SJCRH30 (cell line): ENCODE data around the gene ANXA2. TPM values are rescaled to one million over a fixed set of nuclear protein-coding genes. Genes with fewer than 3 reads are reported as not detected.
A peak's percentile ranks its signal among the peaks of the same experiment; 100 is the strongest.

Experiments used
- DNase-seq, 2 experiments: peaks; one replicate each; pipeline ENCODE4 v3.0.0-alpha.2; 2015 to 2020
- H3K27ac ChIP-seq: fragments of 250-450 bp; sonication (Bioruptor Pico); 2 replicates; pipeline ENCODE4 v1.5.1; 2020; ENCODE audit warnings: mild to moderate bottlenecking, moderate library complexity
- H3K27me3 ChIP-seq: fragments of 250-450 bp; sonication (Bioruptor Pico); 2 replicates; pipeline ENCODE4 v1.5.1; 2020; ENCODE audit warnings: mild to moderate bottlenecking, moderate library complexity
- H3K36me3 ChIP-seq: fragments of 250-450 bp; sonication (Bioruptor Pico); 2 replicates; pipeline ENCODE4 v1.5.1; 2020; ENCODE audit warnings: mild to moderate bottlenecking, moderate library complexity
- H3K4me1 ChIP-seq: fragments of 250-450 bp; sonication (Bioruptor Pico); 2 replicates; pipeline ENCODE4 v1.5.1; 2020; ENCODE audit warnings: mild to moderate bottlenecking, moderate library complexity
- H3K4me3 ChIP-seq: fragments of 250-450 bp; sonication (Bioruptor Pico); 2 replicates; pipeline ENCODE4 v1.5.1; 2020; ENCODE audit warnings: mild to moderate bottlenecking, moderate library complexity
- H3K9me3 ChIP-seq: fragments of 250-450 bp; sonication (Bioruptor Pico); replicated peaks from 2 replicates; pipeline ENCODE4 v1.5.1; 2020; ENCODE audit warnings: mild to moderate bottlenecking, moderate library complexity
- total RNA-seq: library from RNA; depleted of rRNA; stranded (reverse); fragments of >200 nt; shearing (Covaris generic); gene quantifications from 2 replicates; pipeline ENCODE4 v1.2.3, GENCODE V29; 2014

ANXA2 gene
- total RNA-seq, 1 experiment from 2014 or later: 243 TPM

DNA sequence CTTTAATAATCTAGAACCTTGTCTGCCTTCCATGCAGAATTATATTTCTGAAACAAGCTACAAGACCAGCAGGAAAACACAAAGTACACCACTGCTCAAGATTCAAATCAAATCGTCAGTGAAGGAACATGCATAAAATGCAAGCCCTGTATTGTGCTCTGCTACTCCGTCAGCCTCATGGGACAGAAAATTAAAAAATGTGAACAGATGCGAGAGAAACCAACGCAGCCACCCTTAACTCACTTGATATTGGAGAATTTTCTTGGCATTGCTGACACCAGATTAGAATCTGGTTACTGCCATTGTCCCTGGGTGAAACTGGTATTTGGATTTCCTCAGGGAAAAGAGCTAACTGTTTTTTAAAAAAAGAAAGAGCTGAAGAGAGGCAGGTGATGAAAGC, 23.6 kb downstream of the ANXA2 start:
- DNase-seq: no peak
- peak overlapping the region; percentile 11 for H3K4me3 ChIP-seq
- H3K9me3 ChIP-seq: 0 out of 2 replicates have a peak, but pooled peaks cover 3% of the 10 kb centered on the region
- H3K27ac ChIP-seq: peak overlapping the region; percentile 93
- 0 out of 2 replicates have a peak, but pooled peaks cover 6% of the 10 kb centered on the region for H3K36me3 ChIP-seq
- H3K27me3 ChIP-seq: no peaks in the 10 kb centered on the region
- H3K4me1 ChIP-seq: peaks cover 54% of the 10 kb centered on the region

DNA sequence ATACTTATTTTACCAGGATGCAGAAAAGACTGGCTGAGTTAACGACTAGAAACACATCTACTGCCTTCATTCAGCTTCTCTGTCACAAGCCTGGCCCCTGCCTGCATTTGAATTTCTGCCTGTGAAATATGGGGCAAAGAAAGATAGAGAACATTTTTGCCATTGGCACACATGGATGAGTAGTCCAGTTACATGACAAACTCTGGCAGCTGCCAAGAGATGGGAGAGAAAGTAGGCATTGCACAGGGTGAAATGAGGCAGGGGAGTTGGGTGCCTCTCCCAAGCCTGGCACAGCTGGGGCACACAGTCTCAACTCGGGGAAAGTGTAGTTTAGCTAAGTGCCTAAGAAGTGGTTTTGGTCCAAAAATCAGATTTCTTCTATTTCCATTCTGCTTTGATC, 24.0 kb downstream of the ANXA2 start:
- Histone ChIP-seq H3K4me1 (peaks cover 51% of the 10 kb centered on the region), H3K27me3 (no peaks in the 10 kb centered on the region), H3K4me3 (peak overlapping the region; percentile 11), H3K9me3 (0 out of 2 replicates have a peak, but pooled peaks cover 3% of the 10 kb centered on the region), H3K27ac (peak overlapping the region; percentile 93), H3K36me3 (0 out of 2 replicates have a peak, but pooled peaks cover 6% of the 10 kb centered on the region)
- DNase-seq: peak in 1 of 2 experiments; percentile 56

GRCh38 chr15:60373327-60373726, 24.5 kb downstream of the ANXA2 start:
- Histone ChIP-seq H3K27ac (peak overlapping the region; percentile 93), H3K4me1 (peaks cover 51% of the 10 kb centered on the region), H3K27me3 (no peaks in the 10 kb centered on the region), H3K36me3 (0 out of 2 replicates have a peak, but pooled peaks cover 7% of the 10 kb centered on the region), H3K4me3 (no peak overlapping the region), H3K9me3 (0 out of 2 replicates have a peak, but pooled peaks cover 3% of the 10 kb centered on the region)
- no peak for DNase-seq

DNA sequence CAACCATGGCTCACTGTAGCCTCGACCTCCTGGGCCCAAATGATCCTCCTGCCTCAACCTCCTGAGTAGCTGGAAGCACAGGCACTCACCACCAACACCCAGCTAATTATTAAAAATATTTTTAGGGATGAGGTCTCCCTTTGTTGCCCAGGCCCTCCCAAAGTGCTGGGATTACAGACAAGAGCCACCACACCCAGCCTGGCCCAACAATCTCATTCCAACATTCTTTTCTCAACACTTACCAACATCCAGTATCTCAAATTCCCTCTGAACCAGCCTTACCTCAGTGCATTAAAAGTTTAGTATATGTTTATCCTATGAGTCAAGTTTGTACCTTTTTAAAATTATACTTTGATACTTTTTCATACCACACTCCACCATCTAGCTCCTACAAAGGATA, 25.0 kb downstream of the ANXA2 start:
- Histone ChIP-seq H3K4me3 (no peak overlapping the region), H3K27me3 (no peaks in the 10 kb centered on the region), H3K4me1 (peaks cover 51% of the 10 kb centered on the region), H3K9me3 (0 out of 2 replicates have a peak, but pooled peaks cover 3% of the 10 kb centered on the region), H3K36me3 (0 out of 2 replicates have a peak, but pooled peaks cover 6% of the 10 kb centered on the region), H3K27ac (peak overlapping the region; percentile 93)
- DNase-seq: no peak

DNA sequence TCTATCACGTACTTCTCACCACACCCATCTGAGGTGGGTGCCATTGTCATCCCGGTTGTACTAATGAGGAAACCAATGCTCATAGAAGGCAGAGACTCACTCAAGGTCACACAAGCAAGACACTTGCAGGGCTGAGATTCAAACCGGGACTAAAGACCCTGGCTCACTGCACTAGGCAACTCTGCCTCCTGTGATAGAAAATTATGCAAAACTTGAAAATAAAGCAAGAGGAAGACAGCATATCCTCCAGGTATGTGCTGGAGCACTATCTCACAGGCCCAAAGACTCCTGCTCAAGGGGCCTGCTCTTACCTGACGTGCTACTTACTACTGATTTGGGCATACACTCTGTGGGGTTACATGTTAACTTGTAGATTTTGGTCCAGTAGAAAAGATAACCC, 25.6 kb downstream of the ANXA2 start:
- H3K36me3 ChIP-seq: 0 out of 2 replicates have a peak, but pooled peaks cover 6% of the 10 kb centered on the region
- H3K4me3 ChIP-seq: no peak overlapping the region
- peaks cover 51% of the 10 kb centered on the region for H3K4me1 ChIP-seq
- no peak for DNase-seq
- peak overlapping the region; percentile 92 for H3K27ac ChIP-seq
- 0 out of 2 replicates have a peak, but pooled peaks cover 3% of the 10 kb centered on the region for H3K9me3 ChIP-seq
- H3K27me3 ChIP-seq: no peaks in the 10 kb centered on the region

DNA sequence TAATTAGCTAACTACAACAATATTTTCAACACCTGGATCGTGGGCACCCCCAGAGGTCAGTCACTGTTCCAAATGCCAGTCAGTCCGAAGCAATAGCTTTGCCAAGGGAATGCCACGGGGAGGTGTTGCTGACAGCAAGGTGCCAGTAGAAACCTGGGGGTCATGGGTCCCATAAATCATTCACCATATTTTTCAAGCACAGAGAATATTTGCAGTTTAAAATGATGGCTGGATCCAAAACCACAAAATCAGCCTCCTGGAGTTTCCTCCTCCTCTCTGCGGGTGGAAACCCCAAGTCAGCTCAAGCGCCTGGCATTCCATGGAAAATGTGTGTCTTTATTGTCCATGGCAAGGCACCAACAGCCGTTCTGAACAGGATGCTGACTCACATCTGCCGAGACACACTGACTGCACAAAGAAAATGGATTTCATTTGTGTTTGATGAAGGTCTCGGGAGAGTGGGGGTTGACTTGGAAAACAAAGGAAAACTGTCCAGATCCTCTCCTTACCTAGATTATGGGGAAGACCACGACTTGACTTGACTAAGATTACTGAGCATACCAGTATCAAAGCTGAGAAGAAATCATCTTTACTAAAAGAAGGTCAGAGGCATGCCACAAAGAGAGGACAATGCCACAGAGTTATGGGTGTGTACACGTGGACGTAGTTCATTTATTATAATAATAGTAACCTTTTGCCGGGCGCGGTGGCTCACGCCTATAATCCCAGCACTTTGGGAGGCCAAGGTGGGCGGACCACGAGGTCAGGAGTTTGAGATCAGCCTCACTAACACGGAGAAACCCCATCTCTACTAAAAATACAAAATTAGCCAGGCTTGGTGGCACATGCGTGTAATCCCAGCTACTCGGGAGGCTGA, 26.4 kb downstream of the ANXA2 start:
- peak; percentile 89 to 90 for DNase-seq
- H3K4me3 ChIP-seq: no peak overlapping the region
- H3K4me1 ChIP-seq: peaks cover 51% of the 10 kb centered on the region
- peak overlapping the region; percentile 92 for H3K27ac ChIP-seq
- 0 out of 2 replicates have a peak, but pooled peaks cover 3% of the 10 kb centered on the region for H3K9me3 ChIP-seq
- H3K27me3 ChIP-seq: no peaks in the 10 kb centered on the region
- H3K36me3 ChIP-seq: 0 out of 2 replicates have a peak, but pooled peaks cover 6% of the 10 kb centered on the region

DNA sequence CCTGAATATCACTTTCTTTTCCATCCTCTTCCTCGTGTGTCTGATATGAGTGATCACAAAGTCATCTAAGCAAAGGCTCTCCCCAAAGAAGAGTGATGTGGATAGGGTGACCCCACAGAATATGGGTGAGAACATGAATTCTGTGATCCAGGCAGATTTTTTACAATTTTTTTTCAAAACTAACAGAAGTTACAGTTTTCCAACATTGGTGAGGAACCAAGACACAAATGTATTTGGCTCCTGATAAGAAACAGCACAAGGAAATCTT, 27.0 kb downstream of the ANXA2 start:
- no peak for DNase-seq
- no peak overlapping the region for H3K4me3 ChIP-seq

DNA sequence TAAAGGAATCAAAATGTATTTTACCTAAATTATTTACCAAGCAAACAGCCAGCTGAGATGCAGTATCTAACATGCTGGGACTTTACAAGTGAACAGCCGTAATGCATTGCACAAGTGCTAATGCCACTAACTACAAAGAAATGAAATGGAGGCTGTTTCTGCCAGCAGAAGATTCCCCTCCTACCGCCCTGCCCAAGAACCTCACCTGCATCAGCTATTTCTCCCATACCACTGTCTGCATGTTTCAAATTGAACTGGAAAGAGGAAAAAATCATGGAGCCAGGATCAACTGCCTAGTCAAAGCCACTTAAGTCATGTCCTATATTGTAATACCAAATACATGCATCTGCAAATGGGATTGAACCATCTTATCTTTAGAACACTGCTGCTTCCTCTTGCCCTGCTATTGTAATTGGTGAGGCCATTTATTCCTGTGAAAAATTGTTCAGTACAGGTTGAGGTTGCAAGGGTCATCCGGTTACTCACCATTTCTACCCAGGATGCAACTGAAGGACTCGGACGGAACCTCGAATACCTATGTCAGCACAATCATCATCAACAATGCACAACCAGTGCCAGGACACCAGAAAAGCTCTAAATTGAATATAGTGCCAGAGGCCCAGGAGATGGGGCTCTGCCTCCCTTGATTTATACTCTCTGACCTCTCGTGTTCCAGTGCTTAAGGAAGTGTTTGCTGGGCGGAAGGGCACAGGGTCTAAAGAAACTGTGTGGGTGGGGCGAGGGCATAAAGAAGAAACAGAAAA, 27.5 kb downstream of the ANXA2 start:
- H3K27me3 ChIP-seq: no peaks in the 10 kb centered on the region
- 0 out of 2 replicates have a peak, but pooled peaks cover 4% of the 10 kb centered on the region for H3K9me3 ChIP-seq
- H3K4me1 ChIP-seq: peaks cover 45% of the 10 kb centered on the region
- H3K27ac ChIP-seq: peak overlapping the region; percentile 92
- no peak overlapping the region for H3K4me3 ChIP-seq
- no peak for DNase-seq
- peaks cover 6% of the 10 kb centered on the region; the same call in 1 of the 2 replicates for H3K36me3 ChIP-seq

More for the DNA sequence above, 27.0 kb downstream of the ANXA2 start:
- H3K36me3 ChIP-seq: 0 out of 2 replicates have a peak, but pooled peaks cover 6% of the 10 kb centered on the region
- peak overlapping the region; percentile 92 for H3K27ac ChIP-seq
- 0 out of 2 replicates have a peak, but pooled peaks cover 3% of the 10 kb centered on the region for H3K9me3 ChIP-seq
- H3K4me1 ChIP-seq: peaks cover 50% of the 10 kb centered on the region
- no peaks in the 10 kb centered on the region for H3K27me3 ChIP-seq

DNA sequence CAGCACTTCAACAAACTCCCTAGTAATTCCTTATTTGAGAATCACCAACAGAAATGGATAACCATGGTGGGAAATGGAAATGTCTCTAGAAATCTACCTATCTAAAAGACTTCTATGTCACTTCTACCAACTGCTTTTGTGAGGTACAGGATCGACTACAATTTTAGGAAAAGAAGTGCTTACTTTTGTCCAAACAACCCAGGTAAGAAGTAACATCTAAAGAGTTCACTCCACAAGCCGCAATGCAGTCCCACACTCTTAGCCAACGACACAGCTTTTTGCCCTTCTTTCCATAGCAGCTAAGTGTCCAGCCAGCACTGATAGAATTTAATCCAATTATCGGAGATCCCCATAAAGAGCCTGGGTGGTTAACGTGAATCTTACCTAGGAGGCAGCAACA, 28.1 kb downstream of the ANXA2 start:
- Histone ChIP-seq H3K4me3 (no peak overlapping the region), H3K4me1 (peaks cover 40% of the 10 kb centered on the region), H3K36me3 (peaks cover 9% of the 10 kb centered on the region; the same call in 1 of the 2 replicates), H3K9me3 (0 out of 2 replicates have a peak, but pooled peaks cover 7% of the 10 kb centered on the region), H3K27ac (no peak overlapping the region), H3K27me3 (no peaks in the 10 kb centered on the region)
- no peak for DNase-seq

DNA sequence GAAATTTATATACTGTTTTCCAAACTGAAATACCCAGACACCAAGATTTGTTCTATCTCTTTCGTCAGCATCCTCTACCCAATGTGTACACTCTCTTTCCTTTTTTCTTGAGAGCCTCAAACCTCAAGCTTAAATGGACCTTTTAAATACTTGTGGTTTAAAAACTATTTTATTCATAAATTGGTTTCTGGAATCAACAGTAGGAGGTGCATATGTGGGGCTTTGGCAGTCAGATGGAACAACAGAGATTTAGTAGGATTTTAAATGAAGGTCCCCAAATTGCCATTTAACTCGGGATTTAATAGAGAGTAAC, 33.2 kb downstream of the ANXA2 start:
- no peak overlapping the region for H3K27ac ChIP-seq
- no peak overlapping the region for H3K4me3 ChIP-seq
- no peaks in the 10 kb centered on the region for H3K27me3 ChIP-seq
- H3K4me1 ChIP-seq: peaks cover 20% of the 10 kb centered on the region
- H3K36me3 ChIP-seq: peaks cover 27% of the 10 kb centered on the region
- 0 out of 2 replicates have a peak, but pooled peaks cover 7% of the 10 kb centered on the region for H3K9me3 ChIP-seq
- DNase-seq: no peak

- no peak overlapping the region for H3K27ac ChIP-seq
- H3K36me3 ChIP-seq: peaks cover 32% of the 10 kb centered on the region
- no peak for DNase-seq
- H3K27me3 ChIP-seq: no peaks in the 10 kb centered on the region
- H3K9me3 ChIP-seq: 0 out of 2 replicates have a peak, but pooled peaks cover 4% of the 10 kb centered on the region
- no peak overlapping the region for H3K4me3 ChIP-seq
- H3K4me1 ChIP-seq: peaks cover 20% of the 10 kb centered on the region
These were observed 33.7 kb downstream of the ANXA2 start for GRCh38 chr15:60363903-60364611.

- Histone ChIP-seq H3K9me3 (0 out of 2 replicates have a peak, but pooled peaks cover 4% of the 10 kb centered on the region), H3K4me3 (no peak overlapping the region), H3K4me1 (peaks cover 20% of the 10 kb centered on the region), H3K27me3 (no peaks in the 10 kb centered on the region), H3K27ac (peak overlapping the region; percentile 5; the same call in 1 of the 2 replicates), H3K36me3 (peaks cover 37% of the 10 kb centered on the region)
- DNase-seq: no peak
These were observed 34.7 kb downstream of the ANXA2 start for GRCh38 chr15:60363087-60363549.

GRCh38 chr15:60362321-60363086, 35.3 kb downstream of the ANXA2 start:
- DNase-seq: peak in 1 of 2 experiments; percentile 40
- H3K36me3 ChIP-seq: peaks cover 41% of the 10 kb centered on the region
- H3K27ac ChIP-seq: peak overlapping the region; percentile 17; the same call in 1 of the 2 replicates

More at GRCh38 chr15:60362321-60363086, 35.3 kb downstream of the ANXA2 start:
- H3K9me3 ChIP-seq: 0 out of 2 replicates have a peak, but pooled peaks cover 4% of the 10 kb centered on the region
- peaks cover 20% of the 10 kb centered on the region for H3K4me1 ChIP-seq
- no peaks in the 10 kb centered on the region for H3K27me3 ChIP-seq
- no peak overlapping the region for H3K4me3 ChIP-seq
